ENCODE data around the gene CYP1B1.
"Not testable (repeated sequence)": the region's sequence is repeated elsewhere in the genome, so short reads cannot be mapped to it uniquely, and the experiment has no call there.

Gene CYP1B1

GRCh38 chr2:38075507-38076151, at the start of gene CYP1B1:
Gene CYP1B1, minus strand, starts transcription at chr2:38076151. Its CDS starts 763 bp downstream, at chr2:38075388.
- peak; percentile 35 for DNase-seq

- DNase-seq: no peak
Observed at GRCh38 chr2:38125007-38125406, 49.1 kb upstream of the CYP1B1 start.

GRCh38 chr2:38123911-38124310, 48.0 kb upstream of the CYP1B1 start:
- peak; percentile 55 for DNase-seq

GRCh38 chr2:38122344-38122743, 46.4 kb upstream of the CYP1B1 start:
- no peak for DNase-seq

GRCh38 chr2:38121481-38121880, 45.5 kb upstream of the CYP1B1 start:
- DNase-seq: no peak

- DNase-seq: no peak
Observed at GRCh38 chr2:38120829-38121228, 44.9 kb upstream of the CYP1B1 start.

- DNase-seq: peak; percentile 50
Observed at GRCh38 chr2:38120264-38120592, 44.3 kb upstream of the CYP1B1 start.

GRCh38 chr2:38116762-38117161, 40.8 kb upstream of the CYP1B1 start:
- peak; percentile 37 for DNase-seq

GRCh38 chr2:38115216-38116032, 39.5 kb upstream of the CYP1B1 start:
- DNase-seq: peak; percentile 88

- DNase-seq: peak; percentile 95
Observed at GRCh38 chr2:38113981-38114708, 38.2 kb upstream of the CYP1B1 start.

GRCh38 chr2:38113051-38113450, 37.1 kb upstream of the CYP1B1 start:
- peak; percentile 79 for DNase-seq

- DNase-seq: not testable (repeated sequence)
Observed at GRCh38 chr2:38111350-38111749, 35.4 kb upstream of the CYP1B1 start.

GRCh38 chr2:38109732-38110181, 33.8 kb upstream of the CYP1B1 start:
- DNase-seq: no peak

GRCh38 chr2:38108907-38109731, 33.2 kb upstream of the CYP1B1 start:
- DNase-seq: no peak

- no peak for DNase-seq
Observed at GRCh38 chr2:38107738-38108410, 31.9 kb upstream of the CYP1B1 start.

- peak; percentile 61 for DNase-seq
Observed at GRCh38 chr2:38106405-38107094, 30.6 kb upstream of the CYP1B1 start.

- no peak for DNase-seq
Observed at GRCh38 chr2:38105922-38106321, 30.0 kb upstream of the CYP1B1 start.

GRCh38 chr2:38104598-38104997, 28.6 kb upstream of the CYP1B1 start:
- no peak for DNase-seq

- no peak for DNase-seq
Observed at GRCh38 chr2:38100328-38100727, 24.4 kb upstream of the CYP1B1 start.

- DNase-seq: peak; percentile 63
Observed at GRCh38 chr2:38099099-38100028, 23.4 kb upstream of the CYP1B1 start.

Measured in inflammatory macrophage treated with lipopolysaccharide for 4 hours (primary cell).